Subcutaneous abdominal adipose tissue (tissue), 5 donors: Measurements from ENCODE around the gene UNC5B.
A peak's percentile ranks its signal among the peaks of the same experiment; 100 is the strongest.

Source experiments
- H3K27ac ChIP-seq: one replicate; pipeline ENCODE4 v1.7.0; 2013; ENCODE audit warnings: low read depth, mild to moderate bottlenecking, inconsistent platforms, low read length, moderate library complexity
- H3K27me3 ChIP-seq, 5 donors: one replicate each; pipeline ENCODE4 v1.7.0; 2013; ENCODE audit warnings: low read length in 5 of 5, inconsistent platforms in 1 of 5; ENCODE audit not compliant: control insufficient read depth in 5 of 5, insufficient read depth in 4 of 5
- H3K36me3 ChIP-seq, 5 donors: one replicate each; pipeline ENCODE4 v1.7.0; 2013; ENCODE audit warnings: low read length in 5 of 5; ENCODE audit not compliant: control insufficient read depth in 5 of 5, insufficient read depth in 5 of 5
- H3K4me1 ChIP-seq, 5 donors: one replicate each; pipeline ENCODE4 v1.7.0; 2013; ENCODE audit warnings: low read length in 5 of 5, mild to moderate bottlenecking in 3 of 5, moderate library complexity in 1 of 5; ENCODE audit not compliant: control insufficient read depth in 5 of 5, insufficient read depth in 5 of 5
- H3K4me3 ChIP-seq, 5 donors: one replicate each; pipeline ENCODE4 v1.7.0; 2013; ENCODE audit warnings: low read length in 5 of 5, low read depth in 1 of 5
- H3K9ac ChIP-seq, 5 donors: one replicate each; pipeline ENCODE4 v1.7.0; 2013; ENCODE audit warnings: low read length in 5 of 5, mild to moderate bottlenecking in 4 of 5, moderate library complexity in 3 of 5
- H3K9me3 ChIP-seq, 5 donors: one replicate each; pipeline ENCODE4 v1.7.0; 2013; ENCODE audit warnings: low read length in 5 of 5; ENCODE audit not compliant: control insufficient read depth in 5 of 5
- donor health status: healthy.
- donor health status: healthy.
- donor health status: healthy.
- donor health status: healthy.
- donor health status: healthy.

Gene UNC5B

GRCh38 chr10:71342573-71343391 is 130.4 kb downstream of the UNC5B start:
- H3K4me1 ChIP-seq = peaks cover 0 to 25% (median 10%) of the 10 kb centered on the region in 5 donors
- H3K36me3 ChIP-seq = peaks cover 0 to 21% (median 12%) of the 10 kb centered on the region in 5 donors
- no peaks in the 10 kb centered on the region for H3K9me3 ChIP-seq
- no peaks in the 10 kb centered on the region for H3K27me3 ChIP-seq
- no peak overlapping the region for H3K4me3 ChIP-seq
- H3K9ac ChIP-seq = no peak overlapping the region
- no peak overlapping the region for H3K27ac ChIP-seq

- Histone ChIP-seq H3K9me3 (no peaks in the 10 kb centered on the region), H3K4me3 (no peak overlapping the region), H3K27me3 (no peaks in the 10 kb centered on the region), H3K36me3 (peaks cover 0 to 23% (median 12%) of the 10 kb centered on the region in 5 donors), H3K27ac (no peak overlapping the region), H3K4me1 (peaks cover 0 to 25% (median 10%) of the 10 kb centered on the region in 5 donors), H3K9ac (no peak overlapping the region)
Measured at GRCh38 chr10:71343392-71343773, 131.0 kb downstream of the UNC5B start.

- Histone ChIP-seq H3K9ac (no peak overlapping the region), H3K27ac (no peak overlapping the region), H3K9me3 (no peaks in the 10 kb centered on the region), H3K4me1 (peaks cover 0 to 25% (median 10%) of the 10 kb centered on the region in 5 donors), H3K27me3 (no peaks in the 10 kb centered on the region), H3K4me3 (no peak overlapping the region), H3K36me3 (peaks cover 0 to 16% (median 5%) of the 10 kb centered on the region in 5 donors)
Measured at GRCh38 chr10:71344154-71344925, 132.0 kb downstream of the UNC5B start.

GRCh38 chr10:71344993-71345480 is 132.7 kb downstream of the UNC5B start:
- H3K4me1 ChIP-seq = peaks cover 0 to 25% (median 10%) of the 10 kb centered on the region in 5 donors
- no peaks in the 10 kb centered on the region for H3K27me3 ChIP-seq
- H3K9me3 ChIP-seq = no peaks in the 10 kb centered on the region
- peaks cover 0 to 17% (median 5%) of the 10 kb centered on the region in 5 donors for H3K36me3 ChIP-seq
- H3K9ac ChIP-seq = peak overlapping the region in 1 of 5 donors; percentile 12
- H3K27ac ChIP-seq = no peak overlapping the region
- H3K4me3 ChIP-seq = no peak overlapping the region

GRCh38 chr10:71345694-71346093 is 133.3 kb downstream of the UNC5B start:
- Histone ChIP-seq H3K27me3 (no peaks in the 10 kb centered on the region), H3K9ac (no peak overlapping the region), H3K4me3 (no peak overlapping the region), H3K9me3 (no peaks in the 10 kb centered on the region), H3K36me3 (peaks cover 0 to 17% (median 2%) of the 10 kb centered on the region in 5 donors), H3K4me1 (peaks cover 0 to 25% (median 10%) of the 10 kb centered on the region in 5 donors), H3K27ac (no peak overlapping the region)

GRCh38 chr10:71346731-71347130 is 134.4 kb downstream of the UNC5B start:
- Histone ChIP-seq H3K9me3 (no peaks in the 10 kb centered on the region), H3K9ac (no peak overlapping the region), H3K27me3 (no peaks in the 10 kb centered on the region), H3K36me3 (peaks cover 0 to 17% (median 0%) of the 10 kb centered on the region in 5 donors), H3K27ac (no peak overlapping the region), H3K4me1 (peaks cover 0 to 30% (median 10%) of the 10 kb centered on the region in 5 donors), H3K4me3 (no peak overlapping the region)

GRCh38 chr10:71347587-71348395 is 135.4 kb downstream of the UNC5B start:
- Histone ChIP-seq H3K9me3 (no peaks in the 10 kb centered on the region), H3K36me3 (peaks cover 0 to 24% (median 0%) of the 10 kb centered on the region in 5 donors), H3K9ac (no peak overlapping the region), H3K4me3 (no peak overlapping the region), H3K27ac (no peak overlapping the region), H3K27me3 (no peaks in the 10 kb centered on the region), H3K4me1 (peaks cover 0 to 30% (median 13%) of the 10 kb centered on the region in 5 donors)

GRCh38 chr10:71348850-71349249 is 136.5 kb downstream of the UNC5B start:
- Histone ChIP-seq H3K36me3 (peaks cover 0 to 29% (median 0%) of the 10 kb centered on the region in 5 donors), H3K9me3 (no peaks in the 10 kb centered on the region), H3K4me1 (peaks cover 0 to 21% (median 8%) of the 10 kb centered on the region in 5 donors), H3K4me3 (no peak overlapping the region), H3K27ac (no peak overlapping the region), H3K27me3 (no peaks in the 10 kb centered on the region), H3K9ac (no peak overlapping the region)

GRCh38 chr10:71349406-71349805 is 137.0 kb downstream of the UNC5B start:
- H3K4me3 ChIP-seq = no peak overlapping the region
- peaks cover 0 to 15% (median 4%) of the 10 kb centered on the region in 5 donors for H3K4me1 ChIP-seq
- H3K36me3 ChIP-seq = peaks cover 0 to 31% (median under 1%) of the 10 kb centered on the region in 5 donors
- H3K27ac ChIP-seq = no peak overlapping the region
- H3K9me3 ChIP-seq = no peaks in the 10 kb centered on the region
- H3K9ac ChIP-seq = no peak overlapping the region
- no peaks in the 10 kb centered on the region for H3K27me3 ChIP-seq
